Measurements from ENCODE around the gene APBB1.

Gene APBB1

GRCh38 chr11:6350043-6350442 lies 68.9 kb downstream of the APBB1 start:
- DNase-seq = no peak

DNA sequence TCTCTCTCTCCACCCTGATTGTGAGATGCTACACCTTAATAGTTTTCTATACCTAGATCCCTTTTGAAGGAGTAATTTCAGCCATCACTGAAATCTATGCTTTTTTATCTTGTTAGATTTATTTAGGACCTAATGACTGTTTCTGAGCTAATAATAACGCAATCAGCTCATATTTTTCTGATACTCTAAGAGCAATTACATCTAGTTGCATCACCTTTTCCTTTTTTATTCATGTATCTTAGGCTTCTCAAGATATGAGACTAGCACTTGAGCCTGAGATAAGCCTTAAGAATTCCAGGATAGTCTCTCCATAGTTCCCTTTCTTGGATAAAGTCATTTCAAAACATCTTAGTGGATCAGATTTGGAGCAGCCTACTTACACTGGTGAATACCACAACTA lies 73.5 kb downstream of the APBB1 start:
- DNase-seq = no peak

Data from activated T-cell treated with anti-CD3 and anti-CD28 coated beads for 4 hours (primary cell).